Gastroesophageal sphincter (tissue), 4 donors: ENCODE data around the gene CEP112. TPM values are rescaled to one million over a fixed set of nuclear protein-coding genes. Genes with fewer than 3 reads are reported as not detected.

Source experiments
- ATAC-seq: fragments of 150-250 bp; one replicate; pipeline ENCODE4 v1.9.1; 2016; ENCODE audit warnings: mild to moderate bottlenecking, moderate library complexity
- H3K27ac ChIP-seq, 4 donors: fragments of 200-600 bp; sonication (generic) in 3 of 4; 1 replicate in 3 of 4; 2 replicates in 1 of 4; pipeline ENCODE4 v1.5.1; 2016 to 2019
- H3K27me3 ChIP-seq: fragments of 200-600 bp; sonication (generic); one replicate; pipeline ENCODE4 v1.5.1; 2019
- H3K36me3 ChIP-seq, 2 donors: fragments of 200-600 bp; sonication (generic); one replicate each; pipeline ENCODE4 v1.5.1; 2019; ENCODE audit warnings: control low read depth in 1 of 2
- H3K4me1 ChIP-seq, 3 donors: fragments of 200-600 bp; sonication (generic); 1 replicate in 2 of 3; 2 replicates in 1 of 3; pipeline ENCODE4 v1.5.1; 2016 to 2019; ENCODE audit warnings: control low read depth in 2 of 3
- H3K4me3 ChIP-seq, 2 donors: fragments of 200-600 bp; sonication (generic); one replicate each; pipeline ENCODE4 v1.5.1; 2019; ENCODE audit warnings: mild to moderate bottlenecking in 1 of 2, moderate library complexity in 1 of 2
- H3K9me3 ChIP-seq, 3 donors: fragments of 200-600 bp; sonication (generic); one replicate each; pipeline ENCODE4 v1.5.1; 2017 to 2019; ENCODE audit warnings: control low read depth in 2 of 3
- CTCF ChIP-seq, 4 experiments: fragments of 200-600 bp in 2 of 4; fragments of 450-650 bp in 2 of 4; sonication (generic) in 1 of 4; IDR thresholded peaks; one replicate each; pipeline ENCODE4 v1.5.1; 2017 to 2019; ENCODE audit warnings: antibody characterized with exemption in 4 of 4, mild to moderate bottlenecking in 2 of 4, moderate library complexity in 2 of 4
- EP300 ChIP-seq: sonication (generic); formaldehyde crosslinking; IDR thresholded peaks from one replicate; pipeline ENCODE4 v1.6.1; 2017; ENCODE audit warnings: antibody characterized with exemption, mild to moderate bottlenecking
- POLR2A ChIP-seq, 2 donors: fragments of 450-650 bp; IDR thresholded peaks; one replicate each; pipeline ENCODE4 v1.6.1; 2017; ENCODE audit warnings: antibody characterized with exemption in 2 of 2, mild to moderate bottlenecking in 2 of 2, moderate library complexity in 1 of 2
- POLR2AphosphoS5 ChIP-seq: sonication (generic); formaldehyde crosslinking; IDR thresholded peaks from one replicate; pipeline ENCODE4 v1.6.1; 2017; ENCODE audit warnings: antibody characterized with exemption
- WGBS, 2 donors: methylation state at CpG; one replicate each; pipeline ENCODE4 v1.1.5; 2018; ENCODE audit warnings: low coverage in 1 of 2; 5-methylcytosine and 5-hydroxymethylcytosine counted together
- total RNA-seq, 4 donors: library from RNA; depleted of rRNA; stranded (reverse); fragments of >200 nt; gene quantifications; one replicate each; pipeline ENCODE4 v1.1.0, GENCODE V29; 2016

The CEP112 gene
- total RNA-seq, 4 donors from 2014 or later, result 21.9 to 38.2 (median 27.0) TPM

- TF ChIP-seq POLR2AphosphoS5 (no peak), EP300 (no peak), CTCF (IDR thresholded peaks at IDR 0.05) (no peak), POLR2A (IDR thresholded peaks at IDR 0.05) (no peak)
- no peak for ATAC-seq
- H3K27me3 ChIP-seq, result no peaks in the 10 kb centered on the region
- H3K4me3 ChIP-seq, result no peak overlapping the region
- WGBS, 2 donors, result 50 to 69% methylated on average over 3 of the region's 3 CpGs
- peaks cover 0 to 2% of the 10 kb centered on the region in 2 donors for H3K36me3 ChIP-seq
- H3K4me1 ChIP-seq, result peaks cover 0 to 11% (median 6%) of the 10 kb centered on the region in 3 donors
- H3K27ac ChIP-seq, result no peak overlapping the region
- H3K9me3 ChIP-seq, result no peaks in the 10 kb centered on the region
These were observed 193.3 kb downstream of the CEP112 start for GRCh38 chr17:65998675-65999074.

DNA sequence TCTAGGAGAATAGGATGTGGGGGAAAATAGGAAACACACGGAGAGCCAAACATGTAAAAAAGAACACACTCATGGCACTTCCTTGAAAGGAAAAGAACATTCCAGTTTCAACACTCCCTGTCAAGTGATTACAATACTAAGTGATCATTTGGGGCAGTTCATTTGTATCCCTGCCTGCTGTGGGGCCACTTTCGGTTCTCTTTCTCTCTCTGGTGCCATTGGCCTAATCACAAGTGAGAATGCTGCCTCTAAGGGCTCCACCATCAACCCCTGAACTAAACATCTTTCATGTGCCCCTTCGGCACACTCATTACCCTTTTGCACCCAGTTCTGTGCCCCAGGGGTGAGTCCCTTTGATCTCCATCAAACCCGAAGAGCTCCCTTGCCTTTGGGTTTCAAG is 197.3 kb downstream of the CEP112 start:
- Histone ChIP-seq H3K27ac (no peak overlapping the region), H3K9me3 (peaks cover 0 to under 1% (median 0%) of the 10 kb centered on the region in 3 donors), H3K36me3 (no peaks in the 10 kb centered on the region), H3K4me3 (no peak overlapping the region), H3K4me1 (no peaks in the 10 kb centered on the region), H3K27me3 (no peaks in the 10 kb centered on the region)
- no peak for TF ChIP-seq POLR2AphosphoS5
- TF ChIP-seq EP300, result no peak
- TF ChIP-seq CTCF (IDR thresholded peaks at IDR 0.05), result no peak
- TF ChIP-seq POLR2A (IDR thresholded peaks at IDR 0.05), result no peak
- WGBS, 2 donors, result 95 to 100% methylated on average over 4 of the region's 4 CpGs
- no peak for ATAC-seq

DNA sequence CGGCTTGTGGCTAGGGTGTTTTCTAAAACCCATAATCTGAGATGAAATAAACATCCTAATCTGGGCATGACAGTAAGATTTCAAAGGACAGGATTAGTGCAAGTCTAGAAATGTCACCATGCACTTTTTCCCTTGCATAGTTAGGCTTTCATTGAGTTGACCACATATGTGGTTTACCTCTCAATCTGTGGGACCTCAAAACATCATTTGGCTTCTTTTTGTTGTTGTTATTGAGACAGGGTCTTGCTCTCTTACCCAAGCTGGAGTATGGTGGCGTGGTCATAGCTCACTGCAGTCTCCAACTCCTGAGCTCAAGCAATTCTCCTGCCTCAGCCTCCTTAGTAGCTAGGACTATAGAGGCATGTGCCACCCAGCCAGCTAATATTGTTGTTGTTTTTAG is 197.8 kb downstream of the CEP112 start:
- no peak for TF ChIP-seq POLR2AphosphoS5
- H3K36me3 ChIP-seq, result no peaks in the 10 kb centered on the region

GRCh38 chr17:65990593-65990992 is 201.3 kb downstream of the CEP112 start:
- no peaks in the 10 kb centered on the region for H3K27me3 ChIP-seq
- WGBS, 2 donors, result no CpG with 5 or more reads among the region's 3 CpGs
- H3K9me3 ChIP-seq, result peaks cover 0 to 22% (median 2%) of the 10 kb centered on the region in 3 donors
- no peaks in the 10 kb centered on the region for H3K36me3 ChIP-seq
- no peak for ATAC-seq
- TF ChIP-seq POLR2A (IDR thresholded peaks at IDR 0.05), result no peak
- no peak for TF ChIP-seq EP300
- TF ChIP-seq CTCF (IDR thresholded peaks at IDR 0.05), result no peak
- TF ChIP-seq POLR2AphosphoS5, result no peak
- H3K4me1 ChIP-seq, result no peaks in the 10 kb centered on the region
- H3K4me3 ChIP-seq, result no peak overlapping the region
- no peak overlapping the region for H3K27ac ChIP-seq

More for the DNA sequence above, 197.8 kb downstream of the CEP112 start:
- Histone ChIP-seq H3K27me3 (no peaks in the 10 kb centered on the region), H3K9me3 (peaks cover 0 to 7% (median 0%) of the 10 kb centered on the region in 3 donors), H3K4me1 (no peaks in the 10 kb centered on the region), H3K27ac (no peak overlapping the region), H3K4me3 (no peak overlapping the region)
- ATAC-seq, result no peak
- WGBS, 2 donors, result 90% methylated on average over 1 of the region's 2 CpGs; no CpG with 5 or more reads in 1 of the 2 donors

DNA sequence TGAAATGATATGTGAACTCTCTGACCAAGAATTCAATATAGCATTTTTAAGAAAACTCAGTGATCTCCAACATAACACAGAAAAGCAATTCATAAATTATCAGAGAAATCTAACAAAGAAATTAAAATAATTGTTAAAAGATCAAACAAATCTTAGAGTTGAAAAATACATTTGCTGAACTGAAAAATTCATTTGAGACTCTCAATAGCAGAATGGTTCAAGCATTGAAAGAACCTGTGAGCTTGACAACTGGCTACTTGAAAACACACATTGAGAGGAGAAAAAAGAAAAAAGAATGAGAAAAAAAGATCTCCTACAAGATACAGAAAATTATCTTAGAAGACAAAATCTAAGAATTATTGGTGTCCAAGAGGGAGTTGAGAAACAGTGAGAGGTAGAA is 203.5 kb downstream of the CEP112 start:
- ATAC-seq, result no peak
- no peaks in the 10 kb centered on the region for H3K36me3 ChIP-seq
- H3K4me1 ChIP-seq, result no peaks in the 10 kb centered on the region
- H3K9me3 ChIP-seq, result peaks cover 0 to 22% (median 2%) of the 10 kb centered on the region in 3 donors
- no peak overlapping the region for H3K4me3 ChIP-seq
- no peaks in the 10 kb centered on the region for H3K27me3 ChIP-seq
- TF ChIP-seq EP300 (no peak), POLR2A (IDR thresholded peaks at IDR 0.05) (no peak), POLR2AphosphoS5 (no peak), CTCF (IDR thresholded peaks at IDR 0.05) (no peak)
- H3K27ac ChIP-seq, result no peak overlapping the region
